Hepatocyte (in vitro differentiated cells): ENCODE results near the gene POLA2. TPM values are rescaled to one million over a fixed set of nuclear protein-coding genes. Genes with fewer than 3 reads are reported as not detected.
A peak's percentile ranks its signal among the peaks of the same experiment; 100 is the strongest.
"Not testable (repeated sequence)": the region's sequence is repeated elsewhere in the genome, so short reads cannot be mapped to it uniquely, and the experiment has no call there.

Experiments
- DNase-seq: peaks from one replicate; pipeline ENCODE4 v3.0.0-alpha.2; 2016; ENCODE audit warnings: low spot score
- H2AFZ ChIP-seq: fragments of 200-600 bp; sonication (generic); 2 replicates; pipeline ENCODE4 v1.6.0; 2016; ENCODE audit warnings: antibody characterized with exemption, mild to moderate bottlenecking
- H3K27ac ChIP-seq: fragments of 200-600 bp; sonication (generic); 2 replicates; pipeline ENCODE4 v1.5.1; 2016; ENCODE audit warnings: mild to moderate bottlenecking
- H3K27me3 ChIP-seq: fragments of 200-600 bp; sonication (generic); 2 replicates; pipeline ENCODE4 v1.6.1; 2016
- H3K36me3 ChIP-seq: fragments of 200-600 bp; sonication (generic); replicated peaks from 2 replicates; pipeline ENCODE4 v1.5.1; 2016; ENCODE audit warnings: low read depth; ENCODE audit not compliant: insufficient read depth
- H3K4me1 ChIP-seq: fragments of 200-600 bp; sonication (generic); 2 replicates; pipeline ENCODE4 v1.5.1; 2016; ENCODE audit warnings: mild to moderate bottlenecking, moderate library complexity; ENCODE audit not compliant: insufficient read depth
- H3K4me2 ChIP-seq: fragments of 200-600 bp; sonication (generic); 2 replicates; pipeline ENCODE4 v1.6.0; 2016
- H3K4me3 ChIP-seq: fragments of 200-600 bp; sonication (generic); 2 replicates; pipeline ENCODE4 v1.5.1; 2016; ENCODE audit warnings: mild to moderate bottlenecking
- H3K79me2 ChIP-seq: fragments of 200-600 bp; sonication (generic); 2 replicates; pipeline ENCODE4 v1.6.0; 2017; ENCODE audit warnings: mild to moderate bottlenecking
- H3K9me2 ChIP-seq: fragments of 200-600 bp; sonication (generic); replicated peaks from 2 replicates; pipeline ENCODE4 v1.6.0; 2017; ENCODE audit warnings: mild to moderate bottlenecking; ENCODE audit not compliant: insufficient read depth
- H3K9me3 ChIP-seq: fragments of 200-600 bp; sonication (generic); 2 replicates; pipeline ENCODE4 v1.5.1; 2016; ENCODE audit warnings: low read depth, mild to moderate bottlenecking
- H4K20me1 ChIP-seq: fragments of 200-600 bp; sonication (generic); 2 replicates; pipeline ENCODE4 v1.6.0; 2016; ENCODE audit warnings: mild to moderate bottlenecking; ENCODE audit not compliant: insufficient read depth, poor library complexity, severe bottlenecking
- EZH2 ChIP-seq: fragments of 200-600 bp; sonication (generic); IDR thresholded peaks from 2 replicates; pipeline ENCODE4 v1.6.1; 2016; ENCODE audit warnings: antibody characterized with exemption, mild to moderate bottlenecking, borderline replicate concordance
- EZH2phosphoT487 ChIP-seq: fragments of 200-600 bp; sonication (generic); IDR thresholded peaks from one replicate; pipeline ENCODE4 v1.6.1; 2018; ENCODE audit warnings: antibody characterized with exemption, mild to moderate bottlenecking, low read depth, moderate library complexity; ENCODE audit not compliant: unreplicated experiment, severe bottlenecking
- WGBS: methylation state at CpG from one replicate; pipeline ENCODE4 v1.1.6; 2016; ENCODE audit warnings: low lambda C conversion rate; ENCODE audit errors: missing lambda C conversion rate; 5-methylcytosine and 5-hydroxymethylcytosine counted together
- polyA plus RNA-seq: library from polyadenylated mRNA; unstranded; fragments of >200 nt; fragmentation: Nextera tagmentation; extraction: Ambion mirVana; gene quantifications from 2 replicates; pipeline ENCODE4 v1.2.1, GENCODE V29; 2016
- total RNA-seq: library from RNA; depleted of rRNA; stranded (reverse); fragments of >200 nt; gene quantifications from 2 replicates; pipeline ENCODE4 v1.2.3, GENCODE V29; 2014
- TF ChIP-seq, protein P1 (sequence below): fragments of 200-600 bp; sonication (generic); IDR thresholded peaks from 2 replicates; pipeline ENCODE4 v1.5.1; 2016; ENCODE audit warnings: antibody characterized with exemption, mild to moderate bottlenecking; ENCODE audit not compliant: poor library complexity

POLA2 gene
- total and polyA plus RNA-seq, 2 experiments from 2014 or later, result 2.5 to 8.0 TPM

DNA sequence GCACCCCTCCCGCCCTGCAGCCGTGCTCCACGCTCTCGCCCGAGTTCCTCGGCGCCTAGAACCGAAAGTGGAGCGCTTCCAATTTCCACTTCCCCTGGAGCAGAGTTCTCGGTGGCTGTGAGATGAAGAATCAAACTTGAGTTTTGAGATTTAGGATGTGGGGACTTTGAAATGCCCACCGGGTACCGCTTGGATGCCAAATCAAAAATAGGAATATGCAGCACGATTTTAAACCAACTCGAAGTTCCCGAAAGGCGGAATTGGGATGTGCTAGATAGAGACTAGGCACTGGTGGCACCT lies 569 bp downstream of the POLA2 start:
- Histone ChIP-seq H3K27me3 (no peaks in the 10 kb centered on the region), H3K4me1 (no peaks in the 10 kb centered on the region), H3K4me3 (peak overlapping the region; percentile 74), H3K27ac (peak overlapping the region; percentile 76), H3K79me2 (peaks cover 31% of the 10 kb centered on the region), H3K9me3 (no peaks in the 10 kb centered on the region), H3K4me2 (peak overlapping the region; percentile 93), H4K20me1 (no peaks in the 10 kb centered on the region), H3K36me3 (no peaks in the 10 kb centered on the region), H2AFZ (peak overlapping the region; percentile 73), H3K9me2 (no peaks in the 10 kb centered on the region)
- under 1% methylated on average over 16 of the region's 16 CpGs for WGBS
- TF ChIP-seq EZH2phosphoT487 (no peak), EZH2 (no peak)
- TF ChIP-seq, protein P1, sequence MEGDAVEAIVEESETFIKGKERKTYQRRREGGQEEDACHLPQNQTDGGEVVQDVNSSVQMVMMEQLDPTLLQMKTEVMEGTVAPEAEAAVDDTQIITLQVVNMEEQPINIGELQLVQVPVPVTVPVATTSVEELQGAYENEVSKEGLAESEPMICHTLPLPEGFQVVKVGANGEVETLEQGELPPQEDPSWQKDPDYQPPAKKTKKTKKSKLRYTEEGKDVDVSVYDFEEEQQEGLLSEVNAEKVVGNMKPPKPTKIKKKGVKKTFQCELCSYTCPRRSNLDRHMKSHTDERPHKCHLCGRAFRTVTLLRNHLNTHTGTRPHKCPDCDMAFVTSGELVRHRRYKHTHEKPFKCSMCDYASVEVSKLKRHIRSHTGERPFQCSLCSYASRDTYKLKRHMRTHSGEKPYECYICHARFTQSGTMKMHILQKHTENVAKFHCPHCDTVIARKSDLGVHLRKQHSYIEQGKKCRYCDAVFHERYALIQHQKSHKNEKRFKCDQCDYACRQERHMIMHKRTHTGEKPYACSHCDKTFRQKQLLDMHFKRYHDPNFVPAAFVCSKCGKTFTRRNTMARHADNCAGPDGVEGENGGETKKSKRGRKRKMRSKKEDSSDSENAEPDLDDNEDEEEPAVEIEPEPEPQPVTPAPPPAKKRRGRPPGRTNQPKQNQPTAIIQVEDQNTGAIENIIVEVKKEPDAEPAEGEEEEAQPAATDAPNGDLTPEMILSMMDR, result no peak
- DNase-seq, result no peak

DNA sequence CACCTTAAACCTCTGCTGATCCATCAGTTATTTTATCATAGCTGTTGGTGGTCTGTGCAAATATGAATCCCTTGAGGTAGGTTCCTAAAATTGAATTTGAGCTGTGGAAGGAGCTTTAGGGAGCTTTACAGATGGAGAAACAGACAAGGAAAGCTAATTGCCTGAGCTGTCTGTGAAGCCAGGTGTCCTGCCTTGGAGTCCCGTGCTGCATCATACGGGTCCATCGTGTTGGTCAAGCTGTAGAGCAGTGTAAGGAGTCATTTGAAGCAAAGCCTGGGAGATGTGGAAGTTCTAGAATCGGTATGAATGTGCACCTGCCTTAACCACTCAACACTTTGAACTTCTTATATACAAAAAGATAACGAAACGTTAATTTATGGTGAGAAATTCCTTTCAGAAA lies 1.0 kb downstream of the POLA2 start:
- no peaks in the 10 kb centered on the region for H3K27me3 ChIP-seq
- H3K4me3 ChIP-seq, result peak overlapping the region; percentile 74
- H3K36me3 ChIP-seq, result no peaks in the 10 kb centered on the region
- TF ChIP-seq EZH2phosphoT487, result no peak
- TF ChIP-seq, protein P1, result no peak
- no peak for TF ChIP-seq EZH2
- H3K4me2 ChIP-seq, result peak overlapping the region; percentile 93
- no peaks in the 10 kb centered on the region for H4K20me1 ChIP-seq
- peak overlapping the region; percentile 76 for H3K27ac ChIP-seq
- WGBS, result 66% methylated on average over 6 of the region's 6 CpGs
- DNase-seq, result no peak
- no peaks in the 10 kb centered on the region for H3K9me3 ChIP-seq
- H2AFZ ChIP-seq, result peak overlapping the region; percentile 73
- H3K9me2 ChIP-seq, result no peaks in the 10 kb centered on the region
- H3K79me2 ChIP-seq, result peaks cover 31% of the 10 kb centered on the region
- no peaks in the 10 kb centered on the region for H3K4me1 ChIP-seq

DNA sequence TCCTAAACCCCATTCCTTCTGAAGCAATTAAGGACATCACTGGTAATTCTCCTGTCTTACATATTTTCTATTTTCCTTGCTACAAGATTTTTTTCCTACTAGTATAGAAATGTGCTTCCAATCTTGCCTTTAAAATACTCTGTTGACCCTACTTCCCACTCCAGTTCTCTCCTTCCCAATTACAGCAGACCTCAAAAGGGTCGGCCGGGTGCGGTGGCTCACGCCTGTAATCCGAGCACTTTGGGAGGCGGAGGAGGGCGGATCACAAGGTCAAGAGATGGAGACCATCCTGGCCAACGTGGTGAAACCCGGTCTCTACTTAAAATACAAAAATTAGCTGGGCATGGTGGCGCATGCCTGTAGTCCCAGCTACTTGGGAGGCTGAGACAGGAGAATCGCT lies 3.0 kb downstream of the POLA2 start:
- not testable (repeated sequence) for H3K9me2 ChIP-seq, H3K36me3 ChIP-seq, H2AFZ ChIP-seq, H3K4me1 ChIP-seq, DNase-seq, H3K4me2 ChIP-seq, H3K4me3 ChIP-seq, H3K27ac ChIP-seq, H4K20me1 ChIP-seq, H3K9me3 ChIP-seq, H3K27me3 ChIP-seq
- H3K79me2 ChIP-seq, result peaks cover 31% of the 10 kb centered on the region
- 98% methylated on average over 11 of the region's 11 CpGs for WGBS

DNA sequence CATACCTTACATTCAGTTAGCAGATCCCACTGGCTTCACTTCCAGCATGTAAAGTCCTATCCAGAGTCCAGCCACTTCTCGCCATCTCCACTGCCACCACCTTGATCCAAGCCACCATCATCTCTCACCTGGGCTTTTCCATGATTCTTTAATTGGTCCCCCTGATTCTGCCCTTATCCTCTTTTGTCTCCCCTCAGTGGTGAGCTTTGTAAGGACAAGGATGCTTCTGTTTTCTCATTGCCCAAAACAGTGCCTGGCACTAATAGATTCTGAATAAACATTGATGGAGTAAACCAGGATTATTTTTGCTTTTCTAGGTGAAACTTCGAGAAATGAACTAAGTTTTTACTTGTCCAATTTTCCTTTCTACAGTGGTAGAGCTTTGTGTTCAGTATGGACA lies 4.4 kb downstream of the POLA2 start:
- no peak for TF ChIP-seq EZH2
- TF ChIP-seq EZH2phosphoT487, result no peak
- TF ChIP-seq, protein P1, result no peak

More for the DNA sequence above, 4.4 kb downstream of the POLA2 start:
- Histone ChIP-seq H3K4me3 (no peak overlapping the region), H3K79me2 (peaks cover 31% of the 10 kb centered on the region), H4K20me1 (no peaks in the 10 kb centered on the region), H3K9me3 (no peaks in the 10 kb centered on the region), H2AFZ (no peak overlapping the region), H3K27ac (no peak overlapping the region), H3K9me2 (no peaks in the 10 kb centered on the region), H3K4me2 (no peak overlapping the region), H3K36me3 (no peaks in the 10 kb centered on the region), H3K27me3 (no peaks in the 10 kb centered on the region), H3K4me1 (no peaks in the 10 kb centered on the region)
- no peak for DNase-seq
- 95% methylated on average over 2 of the region's 2 CpGs for WGBS
